ENCODE data around the gene SS18L1. TPM values are rescaled to one million over a fixed set of nuclear protein-coding genes. Genes with fewer than 3 reads are reported as not detected.

The SS18L1 gene
- total RNA-seq, 2 experiments from 2014 or later = 13.7 to 15.2 TPM

GRCh38 chr20:62149532-62150309, 6.2 kb downstream of the SS18L1 start:
- POLR2A ChIA-PET = no interaction called here
- H3K27ac Mint-ChIP-seq = no peak overlapping the region
- CTCF ChIA-PET = no interaction called here
- peaks cover 27% of the 10 kb centered on the region for H3K36me3 Mint-ChIP-seq
- peaks cover 26% of the 10 kb centered on the region for H3K4me1 Mint-ChIP-seq (ENCODE audit: low read depth)
- DNase-seq = no peak
- H3K27me3 Mint-ChIP-seq = no peaks in the 10 kb centered on the region
- H3K9me3 Mint-ChIP-seq = peaks cover 11% of the 10 kb centered on the region
- intact Hi-C loops (cut with micrococcal nuclease) = no loop called here
- H3K4me3 Mint-ChIP-seq = no peak overlapping the region

- Mint-ChIP-seq H3K27me3 (no peaks in the 10 kb centered on the region), H3K9me3 (peaks cover 11% of the 10 kb centered on the region), H3K27ac (no peak overlapping the region), H3K36me3 (peaks cover 29% of the 10 kb centered on the region), H3K4me1 (ENCODE audit: low read depth) (peaks cover 20% of the 10 kb centered on the region), H3K4me3 (no peak overlapping the region)
- ChIA-PET CTCF (no interaction called here), POLR2A (no interaction called here)
- no peak for DNase-seq
- intact Hi-C loops (cut with micrococcal nuclease) = no loop called here
These were observed 6.7 kb downstream of the SS18L1 start for GRCh38 chr20:62150310-62150575.

GRCh38 chr20:62151225-62151624, 7.7 kb downstream of the SS18L1 start:
- no peak for DNase-seq
- H3K27me3 Mint-ChIP-seq = no peaks in the 10 kb centered on the region
- no peak overlapping the region for H3K27ac Mint-ChIP-seq
- CTCF ChIA-PET = no interaction called here
- H3K36me3 Mint-ChIP-seq = peaks cover 30% of the 10 kb centered on the region
- H3K4me3 Mint-ChIP-seq = no peak overlapping the region
- intact Hi-C loops (cut with micrococcal nuclease) = no loop called here
- peaks cover 11% of the 10 kb centered on the region for H3K9me3 Mint-ChIP-seq
- POLR2A ChIA-PET = no interaction called here
- H3K4me1 Mint-ChIP-seq (ENCODE audit: low read depth) = peaks cover 11% of the 10 kb centered on the region

GRCh38 chr20:62151835-62152364, 8.3 kb downstream of the SS18L1 start:
- peaks cover 30% of the 10 kb centered on the region for H3K36me3 Mint-ChIP-seq
- POLR2A ChIA-PET = interaction anchor here (0.6 kb wide), 1 partner anchor 138 kb away, joined by 4 read pairs; no protein-coding TSS in a partner anchor

GRCh38 chr20:62155428-62156253, 12.1 kb downstream of the SS18L1 start:
- peaks cover 33% of the 10 kb centered on the region for H3K36me3 Mint-ChIP-seq
- no peaks in the 10 kb centered on the region for H3K27me3 Mint-ChIP-seq
- H3K4me3 Mint-ChIP-seq = no peak overlapping the region
- ChIA-PET POLR2A (no interaction called here), CTCF (interaction anchor here (0.9 to 1.1 kb wide), 3 partner anchors 11 to 145 kb away, joined by 5 to 9 read pairs (median 7); no protein-coding TSS in a partner anchor)
- DNase-seq = no peak
- H3K4me1 Mint-ChIP-seq (ENCODE audit: low read depth) = peaks cover 20% of the 10 kb centered on the region
- intact Hi-C loops (cut with micrococcal nuclease) = no loop called here
- H3K9me3 Mint-ChIP-seq = peaks cover 11% of the 10 kb centered on the region
- H3K27ac Mint-ChIP-seq = no peak overlapping the region

More at GRCh38 chr20:62151835-62152364, 8.3 kb downstream of the SS18L1 start:
- Mint-ChIP-seq H3K27ac (no peak overlapping the region), H3K27me3 (no peaks in the 10 kb centered on the region), H3K9me3 (peaks cover 11% of the 10 kb centered on the region), H3K4me3 (no peak overlapping the region), H3K4me1 (ENCODE audit: low read depth) (peaks cover 11% of the 10 kb centered on the region)
- CTCF ChIA-PET = interaction anchor here (0.6 kb wide), 1 partner anchor 35 kb away, joined by 7 read pairs; no protein-coding TSS in a partner anchor
- intact Hi-C loops (cut with micrococcal nuclease) = no loop called here
- DNase-seq = no peak

GRCh38 chr20:62156254-62156556, 12.6 kb downstream of the SS18L1 start:
- POLR2A ChIA-PET = no interaction called here
- peaks cover 25% of the 10 kb centered on the region for H3K4me1 Mint-ChIP-seq (ENCODE audit: low read depth)
- peaks cover 11% of the 10 kb centered on the region for H3K9me3 Mint-ChIP-seq
- no peaks in the 10 kb centered on the region for H3K27me3 Mint-ChIP-seq
- H3K4me3 Mint-ChIP-seq = no peak overlapping the region
- no peak for DNase-seq
- peaks cover 34% of the 10 kb centered on the region for H3K36me3 Mint-ChIP-seq
- intact Hi-C loops (cut with micrococcal nuclease) = no loop called here
- CTCF ChIA-PET = interaction anchor here (0.9 to 1.1 kb wide), 3 partner anchors 11 to 145 kb away, joined by 5 to 9 read pairs (median 7); no protein-coding TSS in a partner anchor
- H3K27ac Mint-ChIP-seq = no peak overlapping the region

- H3K4me1 Mint-ChIP-seq (ENCODE audit: low read depth) = peaks cover 25% of the 10 kb centered on the region
- no peak overlapping the region for H3K27ac Mint-ChIP-seq
- peaks cover 11% of the 10 kb centered on the region for H3K9me3 Mint-ChIP-seq
- peak; percentile 81 for DNase-seq
- peaks cover 36% of the 10 kb centered on the region for H3K36me3 Mint-ChIP-seq
- ChIA-PET CTCF (interaction anchor here (0.9 to 1.1 kb wide), 3 partner anchors 12 to 146 kb away, joined by 5 to 9 read pairs (median 7); no protein-coding TSS in a partner anchor), POLR2A (no interaction called here)
- no peak overlapping the region for H3K4me3 Mint-ChIP-seq
- no peaks in the 10 kb centered on the region for H3K27me3 Mint-ChIP-seq
- intact Hi-C loops (cut with micrococcal nuclease) = loop anchor here (1.0 kb wide), 1 partner anchor 146 kb away; no protein-coding TSS in a partner anchor
These were observed 13.2 kb downstream of the SS18L1 start for GRCh38 chr20:62156592-62157386.

- Mint-ChIP-seq H3K27me3 (no peaks in the 10 kb centered on the region), H3K27ac (no peak overlapping the region), H3K4me3 (no peak overlapping the region), H3K4me1 (ENCODE audit: low read depth) (peaks cover 25% of the 10 kb centered on the region), H3K9me3 (peaks cover 11% of the 10 kb centered on the region), H3K36me3 (peaks cover 32% of the 10 kb centered on the region)
- POLR2A ChIA-PET = no interaction called here
- CTCF ChIA-PET = no interaction called here
- intact Hi-C loops (cut with micrococcal nuclease) = loop anchor here (1.0 kb wide), 1 partner anchor 147 kb away; no protein-coding TSS in a partner anchor
- no peak for DNase-seq
These were observed 14.0 kb downstream of the SS18L1 start for GRCh38 chr20:62157387-62158087.

GRCh38 chr20:62158088-62158400, 14.5 kb downstream of the SS18L1 start:
- ChIA-PET CTCF (no interaction called here), POLR2A (no interaction called here)
- H3K27ac Mint-ChIP-seq = no peak overlapping the region

GRCh38 chr20:62158541-62158940, 15.0 kb downstream of the SS18L1 start:
- Mint-ChIP-seq H3K4me1 (ENCODE audit: low read depth) (peaks cover 25% of the 10 kb centered on the region), H3K36me3 (peaks cover 24% of the 10 kb centered on the region), H3K27ac (no peak overlapping the region), H3K9me3 (peaks cover 4% of the 10 kb centered on the region), H3K27me3 (no peaks in the 10 kb centered on the region), H3K4me3 (no peak overlapping the region)
- DNase-seq = no peak
- intact Hi-C loops (cut with micrococcal nuclease) = no loop called here
- ChIA-PET POLR2A (no interaction called here), CTCF (no interaction called here)

More at GRCh38 chr20:62158088-62158400, 14.5 kb downstream of the SS18L1 start:
- Mint-ChIP-seq H3K27me3 (no peaks in the 10 kb centered on the region), H3K9me3 (peaks cover 8% of the 10 kb centered on the region), H3K4me1 (ENCODE audit: low read depth) (peaks cover 25% of the 10 kb centered on the region), H3K4me3 (no peak overlapping the region), H3K36me3 (peaks cover 27% of the 10 kb centered on the region)
- DNase-seq = no peak
- intact Hi-C loops (cut with micrococcal nuclease) = no loop called here

GRCh38 chr20:62159052-62159451, 15.5 kb downstream of the SS18L1 start:
- Mint-ChIP-seq H3K27me3 (no peaks in the 10 kb centered on the region), H3K4me3 (no peak overlapping the region), H3K9me3 (no peaks in the 10 kb centered on the region), H3K27ac (no peak overlapping the region), H3K4me1 (ENCODE audit: low read depth) (peaks cover 25% of the 10 kb centered on the region), H3K36me3 (peaks cover 24% of the 10 kb centered on the region)
- CTCF ChIA-PET = no interaction called here
- intact Hi-C loops (cut with micrococcal nuclease) = no loop called here
- DNase-seq = no peak
- POLR2A ChIA-PET = interaction anchor here (1.2 kb wide), 2 partner anchors 14 to 17 kb away, joined by 4 read pairs; partner anchors contain the start of gene PSMA7
